ENCODE results near the gene CHD6.

DNA sequence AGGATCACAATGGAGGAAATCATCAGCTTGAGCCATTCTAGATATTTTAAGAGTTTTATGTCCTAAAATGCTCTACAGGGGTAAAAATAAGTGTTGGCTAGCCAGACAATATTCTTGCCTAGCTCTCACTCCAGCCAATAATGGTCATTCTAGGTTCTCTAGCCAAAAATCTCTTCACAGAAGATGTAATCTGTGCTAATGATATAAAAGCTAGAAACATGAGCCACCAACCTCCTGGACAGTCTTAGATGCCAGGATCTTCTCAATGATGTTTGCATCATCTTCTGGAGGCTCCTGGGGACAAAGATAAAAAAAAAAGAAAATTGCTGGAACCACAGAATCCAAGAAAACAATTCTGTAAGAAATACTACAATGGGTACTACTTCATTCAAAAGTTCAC lies 119.1 kb downstream of the CHD6 start:
- TF ChIP-seq, protein P1, sequence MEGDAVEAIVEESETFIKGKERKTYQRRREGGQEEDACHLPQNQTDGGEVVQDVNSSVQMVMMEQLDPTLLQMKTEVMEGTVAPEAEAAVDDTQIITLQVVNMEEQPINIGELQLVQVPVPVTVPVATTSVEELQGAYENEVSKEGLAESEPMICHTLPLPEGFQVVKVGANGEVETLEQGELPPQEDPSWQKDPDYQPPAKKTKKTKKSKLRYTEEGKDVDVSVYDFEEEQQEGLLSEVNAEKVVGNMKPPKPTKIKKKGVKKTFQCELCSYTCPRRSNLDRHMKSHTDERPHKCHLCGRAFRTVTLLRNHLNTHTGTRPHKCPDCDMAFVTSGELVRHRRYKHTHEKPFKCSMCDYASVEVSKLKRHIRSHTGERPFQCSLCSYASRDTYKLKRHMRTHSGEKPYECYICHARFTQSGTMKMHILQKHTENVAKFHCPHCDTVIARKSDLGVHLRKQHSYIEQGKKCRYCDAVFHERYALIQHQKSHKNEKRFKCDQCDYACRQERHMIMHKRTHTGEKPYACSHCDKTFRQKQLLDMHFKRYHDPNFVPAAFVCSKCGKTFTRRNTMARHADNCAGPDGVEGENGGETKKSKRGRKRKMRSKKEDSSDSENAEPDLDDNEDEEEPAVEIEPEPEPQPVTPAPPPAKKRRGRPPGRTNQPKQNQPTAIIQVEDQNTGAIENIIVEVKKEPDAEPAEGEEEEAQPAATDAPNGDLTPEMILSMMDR (conservative IDR thresholded peaks at IDR 0.05; ENCODE audit: low read depth in 2 of 2) = no peak
- TF ChIP-seq EZH2phosphoT487 (IDR thresholded peaks at IDR 0.05; ENCODE audit: unreplicated experiment) (no peak), EZH2 (IDR thresholded peaks at IDR 0.05; ENCODE audit: low read depth, unreplicated experiment) (no peak), POLR2AphosphoS5 (IDR thresholded peaks at IDR 0.05; ENCODE audit: low read depth) (no peak), ZNF114 (CRISPR knock-in tag; IDR thresholded peaks at IDR 0.05) (no peak), CREB1 (CRISPR knock-in tag; IDR thresholded peaks at IDR 0.05; ENCODE audit: low read depth) (no peak), JUNB (IDR thresholded peaks at IDR 0.05; ENCODE audit: unreplicated experiment) (no peak), ZNF331 (CRISPR knock-in tag; IDR thresholded peaks at IDR 0.05; ENCODE audit: low read depth) (no peak), STAT1 (IDR thresholded peaks at IDR 0.05; ENCODE audit: unreplicated experiment) (no peak), NANOG (IDR thresholded peaks at IDR 0.05; ENCODE audit: borderline replicate concordance) (no peak)
- TF ChIP-seq, protein P2, sequence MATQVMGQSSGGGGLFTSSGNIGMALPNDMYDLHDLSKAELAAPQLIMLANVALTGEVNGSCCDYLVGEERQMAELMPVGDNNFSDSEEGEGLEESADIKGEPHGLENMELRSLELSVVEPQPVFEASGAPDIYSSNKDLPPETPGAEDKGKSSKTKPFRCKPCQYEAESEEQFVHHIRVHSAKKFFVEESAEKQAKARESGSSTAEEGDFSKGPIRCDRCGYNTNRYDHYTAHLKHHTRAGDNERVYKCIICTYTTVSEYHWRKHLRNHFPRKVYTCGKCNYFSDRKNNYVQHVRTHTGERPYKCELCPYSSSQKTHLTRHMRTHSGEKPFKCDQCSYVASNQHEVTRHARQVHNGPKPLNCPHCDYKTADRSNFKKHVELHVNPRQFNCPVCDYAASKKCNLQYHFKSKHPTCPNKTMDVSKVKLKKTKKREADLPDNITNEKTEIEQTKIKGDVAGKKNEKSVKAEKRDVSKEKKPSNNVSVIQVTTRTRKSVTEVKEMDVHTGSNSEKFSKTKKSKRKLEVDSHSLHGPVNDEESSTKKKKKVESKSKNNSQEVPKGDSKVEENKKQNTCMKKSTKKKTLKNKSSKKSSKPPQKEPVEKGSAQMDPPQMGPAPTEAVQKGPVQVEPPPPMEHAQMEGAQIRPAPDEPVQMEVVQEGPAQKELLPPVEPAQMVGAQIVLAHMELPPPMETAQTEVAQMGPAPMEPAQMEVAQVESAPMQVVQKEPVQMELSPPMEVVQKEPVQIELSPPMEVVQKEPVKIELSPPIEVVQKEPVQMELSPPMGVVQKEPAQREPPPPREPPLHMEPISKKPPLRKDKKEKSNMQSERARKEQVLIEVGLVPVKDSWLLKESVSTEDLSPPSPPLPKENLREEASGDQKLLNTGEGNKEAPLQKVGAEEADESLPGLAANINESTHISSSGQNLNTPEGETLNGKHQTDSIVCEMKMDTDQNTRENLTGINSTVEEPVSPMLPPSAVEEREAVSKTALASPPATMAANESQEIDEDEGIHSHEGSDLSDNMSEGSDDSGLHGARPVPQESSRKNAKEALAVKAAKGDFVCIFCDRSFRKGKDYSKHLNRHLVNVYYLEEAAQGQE (IDR thresholded peaks at IDR 0.05; ENCODE audit: unreplicated experiment) = no peak
- TF ChIP-seq, protein P3, sequence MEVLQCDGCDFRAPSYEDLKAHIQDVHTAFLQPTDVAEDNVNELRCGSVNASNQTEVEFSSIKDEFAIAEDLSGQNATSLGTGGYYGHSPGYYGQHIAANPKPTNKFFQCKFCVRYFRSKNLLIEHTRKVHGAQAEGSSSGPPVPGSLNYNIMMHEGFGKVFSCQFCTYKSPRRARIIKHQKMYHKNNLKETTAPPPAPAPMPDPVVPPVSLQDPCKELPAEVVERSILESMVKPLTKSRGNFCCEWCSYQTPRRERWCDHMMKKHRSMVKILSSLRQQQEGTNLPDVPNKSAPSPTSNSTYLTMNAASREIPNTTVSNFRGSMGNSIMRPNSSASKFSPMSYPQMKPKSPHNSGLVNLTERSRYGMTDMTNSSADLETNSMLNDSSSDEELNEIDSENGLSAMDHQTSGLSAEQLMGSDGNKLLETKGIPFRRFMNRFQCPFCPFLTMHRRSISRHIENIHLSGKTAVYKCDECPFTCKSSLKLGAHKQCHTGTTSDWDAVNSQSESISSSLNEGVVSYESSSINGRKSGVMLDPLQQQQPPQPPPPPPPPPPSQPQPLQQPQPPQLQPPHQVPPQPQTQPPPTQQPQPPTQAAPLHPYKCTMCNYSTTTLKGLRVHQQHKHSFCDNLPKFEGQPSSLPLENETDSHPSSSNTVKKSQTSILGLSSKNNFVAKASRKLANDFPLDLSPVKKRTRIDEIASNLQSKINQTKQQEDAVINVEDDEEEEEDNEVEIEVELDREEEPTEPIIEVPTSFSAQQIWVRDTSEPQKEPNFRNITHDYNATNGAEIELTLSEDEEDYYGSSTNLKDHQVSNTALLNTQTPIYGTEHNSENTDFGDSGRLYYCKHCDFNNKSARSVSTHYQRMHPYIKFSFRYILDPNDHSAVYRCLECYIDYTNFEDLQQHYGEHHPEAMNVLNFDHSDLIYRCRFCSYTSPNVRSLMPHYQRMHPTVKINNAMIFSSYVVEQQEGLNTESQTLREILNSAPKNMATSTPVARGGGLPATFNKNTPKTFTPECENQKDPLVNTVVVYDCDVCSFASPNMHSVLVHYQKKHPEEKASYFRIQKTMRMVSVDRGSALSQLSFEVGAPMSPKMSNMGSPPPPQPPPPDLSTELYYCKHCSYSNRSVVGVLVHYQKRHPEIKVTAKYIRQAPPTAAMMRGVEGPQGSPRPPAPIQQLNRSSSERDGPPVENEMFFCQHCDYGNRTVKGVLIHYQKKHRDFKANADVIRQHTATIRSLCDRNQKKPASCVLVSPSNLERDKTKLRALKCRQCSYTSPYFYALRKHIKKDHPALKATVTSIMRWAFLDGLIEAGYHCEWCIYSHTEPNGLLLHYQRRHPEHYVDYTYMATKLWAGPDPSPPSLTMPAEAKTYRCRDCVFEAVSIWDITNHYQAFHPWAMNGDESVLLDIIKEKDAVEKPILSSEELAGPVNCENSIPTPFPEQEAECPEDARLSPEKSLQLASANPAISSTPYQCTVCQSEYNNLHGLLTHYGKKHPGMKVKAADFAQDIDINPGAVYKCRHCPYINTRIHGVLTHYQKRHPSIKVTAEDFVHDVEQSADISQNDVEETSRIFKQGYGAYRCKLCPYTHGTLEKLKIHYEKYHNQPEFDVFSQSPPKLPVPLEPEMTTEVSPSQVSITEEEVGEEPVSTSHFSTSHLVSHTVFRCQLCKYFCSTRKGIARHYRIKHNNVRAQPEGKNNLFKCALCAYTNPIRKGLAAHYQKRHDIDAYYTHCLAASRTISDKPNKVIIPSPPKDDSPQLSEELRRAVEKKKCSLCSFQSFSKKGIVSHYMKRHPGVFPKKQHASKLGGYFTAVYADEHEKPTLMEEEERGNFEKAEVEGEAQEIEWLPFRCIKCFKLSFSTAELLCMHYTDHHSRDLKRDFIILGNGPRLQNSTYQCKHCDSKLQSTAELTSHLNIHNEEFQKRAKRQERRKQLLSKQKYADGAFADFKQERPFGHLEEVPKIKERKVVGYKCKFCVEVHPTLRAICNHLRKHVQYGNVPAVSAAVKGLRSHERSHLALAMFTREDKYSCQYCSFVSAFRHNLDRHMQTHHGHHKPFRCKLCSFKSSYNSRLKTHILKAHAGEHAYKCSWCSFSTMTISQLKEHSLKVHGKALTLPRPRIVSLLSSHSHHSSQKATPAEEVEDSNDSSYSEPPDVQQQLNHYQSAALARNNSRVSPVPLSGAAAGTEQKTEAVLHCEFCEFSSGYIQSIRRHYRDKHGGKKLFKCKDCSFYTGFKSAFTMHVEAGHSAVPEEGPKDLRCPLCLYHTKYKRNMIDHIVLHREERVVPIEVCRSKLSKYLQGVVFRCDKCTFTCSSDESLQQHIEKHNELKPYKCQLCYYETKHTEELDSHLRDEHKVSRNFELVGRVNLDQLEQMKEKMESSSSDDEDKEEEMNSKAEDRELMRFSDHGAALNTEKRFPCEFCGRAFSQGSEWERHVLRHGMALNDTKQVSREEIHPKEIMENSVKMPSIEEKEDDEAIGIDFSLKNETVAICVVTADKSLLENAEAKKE (CRISPR knock-in tag; IDR thresholded peaks at IDR 0.05) = no peak
